Liver (tissue), 9 donors: Measurements from ENCODE around the gene TFDP2. TPM values are rescaled to one million over a fixed set of nuclear protein-coding genes. Genes with fewer than 3 reads are reported as not detected.

Experiments used
- DNase-seq: peaks from one replicate; pipeline ENCODE4 v3.0.0-alpha.2; 2017; ENCODE audit warnings: low spot score
- H3K27ac ChIP-seq, 2 donors: one replicate each; pipeline ENCODE4 v1.7.0; 2013; ENCODE audit warnings: inconsistent platforms in 2 of 2, low read length in 2 of 2, control low read depth in 1 of 2, low read depth in 1 of 2, mild to moderate bottlenecking in 1 of 2
- H3K27me3 ChIP-seq, 4 donors: one replicate each; pipeline versions ENCODE4 v1.6.1 to v1.7.0; 2013; ENCODE audit warnings: low read length in 3 of 4, inconsistent platforms in 1 of 4, mild to moderate bottlenecking in 1 of 4, moderate library complexity in 1 of 4; ENCODE audit not compliant: control insufficient read depth in 4 of 4, insufficient read depth in 4 of 4
- H3K36me3 ChIP-seq, 4 donors: one replicate each; pipeline versions ENCODE4 v1.6.1 to v1.7.0; 2013; ENCODE audit warnings: low read length in 3 of 4, mild to moderate bottlenecking in 3 of 4, low read depth in 1 of 4, moderate library complexity in 1 of 4; ENCODE audit not compliant: control insufficient read depth in 4 of 4, insufficient read depth in 3 of 4
- H3K4me1 ChIP-seq, 4 donors: one replicate each; pipeline versions ENCODE4 v1.6.1 to v1.7.0; 2013; ENCODE audit warnings: low read length in 3 of 4, mild to moderate bottlenecking in 3 of 4, moderate library complexity in 1 of 4; ENCODE audit not compliant: control insufficient read depth in 4 of 4, insufficient read depth in 4 of 4
- H3K4me3 ChIP-seq, 3 donors: one replicate each; pipeline versions ENCODE4 v1.6.1 to v1.7.0; 2013; ENCODE audit warnings: low read length in 3 of 3, control low read depth in 1 of 3, low read depth in 1 of 3, mild to moderate bottlenecking in 1 of 3
- H3K9ac ChIP-seq, 2 donors: one replicate each; pipeline ENCODE4 v1.7.0; 2013; ENCODE audit warnings: low read length in 2 of 2, mild to moderate bottlenecking in 2 of 2, moderate library complexity in 2 of 2, control low read depth in 1 of 2, low read depth in 1 of 2
- H3K9me3 ChIP-seq, 4 donors: one replicate each; pipeline versions ENCODE4 v1.6.1 to v1.7.0; 2013; ENCODE audit warnings: low read length in 3 of 4; ENCODE audit not compliant: control insufficient read depth in 4 of 4
- CTCF ChIP-seq: fragments of 150-350 bp; IDR thresholded peaks from 2 replicates; pipeline ENCODE4 v1.5.1; 2017; ENCODE audit warnings: improper control_type of control experiment, low read depth, low read length; ENCODE audit not compliant: missing input control
- EGR1 ChIP-seq, 2 donors: IDR thresholded peaks; 2 replicates each; pipeline ENCODE4 v1.6.1; 2016 to 2018; ENCODE audit warnings: antibody characterized with exemption in 2 of 2, low read depth in 2 of 2
- FOXA1 ChIP-seq: IDR thresholded peaks from 2 replicates; pipeline ENCODE4 v1.6.1; 2016; ENCODE audit warnings: antibody characterized with exemption
- FOXA2 ChIP-seq: IDR thresholded peaks from 2 replicates; pipeline ENCODE4 v1.6.1; 2016; ENCODE audit warnings: antibody characterized with exemption
- GABPA ChIP-seq, 2 donors: IDR thresholded peaks in 1 of 2; conservative IDR thresholded peaks in 1 of 2; 2 replicates each; pipeline ENCODE4 v1.6.1; 2016; ENCODE audit warnings: antibody characterized with exemption in 2 of 2, mild to moderate bottlenecking in 1 of 2, moderate library complexity in 1 of 2
- HNF4A ChIP-seq, 2 donors: conservative IDR thresholded peaks; 2 replicates each; pipeline ENCODE4 v1.6.1; 2016; ENCODE audit warnings: antibody characterized with exemption in 2 of 2, mild to moderate bottlenecking in 2 of 2
- HNF4G ChIP-seq: IDR thresholded peaks from 2 replicates; pipeline ENCODE4 v1.6.1; 2016; ENCODE audit warnings: antibody characterized with exemption
- JUND ChIP-seq, 2 donors: IDR thresholded peaks; 2 replicates each; pipeline ENCODE4 v1.6.1; 2016; ENCODE audit warnings: antibody characterized with exemption in 2 of 2
- MAX ChIP-seq: IDR thresholded peaks from 2 replicates; pipeline ENCODE4 v1.6.1; 2016; ENCODE audit warnings: antibody characterized with exemption
- NR2F2 ChIP-seq: IDR thresholded peaks from 2 replicates; pipeline ENCODE4 v1.6.1; 2016; ENCODE audit warnings: antibody characterized with exemption
- RAD21 ChIP-seq, 2 donors: IDR thresholded peaks; 2 replicates each; pipeline ENCODE4 v1.6.1; 2016; ENCODE audit warnings: antibody characterized with exemption in 2 of 2, mild to moderate bottlenecking in 2 of 2
- RXRA ChIP-seq, 2 donors: IDR thresholded peaks; 2 replicates each; pipeline ENCODE4 v1.6.1; 2017 to 2018; ENCODE audit warnings: antibody characterized with exemption in 2 of 2, mild to moderate bottlenecking in 1 of 2
- SP1 ChIP-seq: IDR thresholded peaks from 2 replicates; pipeline ENCODE4 v1.6.1; 2018; ENCODE audit warnings: antibody characterized with exemption, mild to moderate bottlenecking
- TAF1 ChIP-seq: conservative IDR thresholded peaks from 2 replicates; pipeline ENCODE4 v1.6.1; 2016; ENCODE audit warnings: antibody characterized with exemption, mild to moderate bottlenecking
- YY1 ChIP-seq: IDR thresholded peaks from 2 replicates; pipeline ENCODE4 v1.6.1; 2016; ENCODE audit warnings: antibody characterized with exemption, mild to moderate bottlenecking
- ZBTB33 ChIP-seq: IDR thresholded peaks from 2 replicates; pipeline ENCODE4 v1.6.1; 2016; ENCODE audit warnings: antibody characterized with exemption
- WGBS: extraction: QIAGEN DNeasy Blood & Tissue Kit; methylation state at CpG from one replicate; pipeline ENCODE4 v1.1.7; 2013; 5-methylcytosine and 5-hydroxymethylcytosine counted together
- polyA plus RNA-seq, 2 donors: library from polyadenylated mRNA; stranded (reverse) in 1 of 2; unstranded in 1 of 2; fragments of 200-250 nt in 1 of 2; fragments of >200 nt in 1 of 2; fragmentation: Nextera tagmentation in 1 of 2; extraction: Ambion mirVana in 1 of 2; gene quantifications; one replicate each; pipeline versions ENCODE4 v1.2.1 to v1.2.3, GENCODE V29; 2013 to 2015
- total RNA-seq, 2 donors: library from RNA; depleted of rRNA; stranded (reverse); fragments of >200 nt; gene quantifications; one replicate each; pipeline ENCODE4 v1.2.3, GENCODE V29; 2014
- TF ChIP-seq, protein P1 (sequence below): IDR thresholded peaks from 2 replicates; pipeline ENCODE4 v1.6.1; 2016; ENCODE audit warnings: antibody characterized with exemption
- TF ChIP-seq, protein P2 (sequence below): IDR thresholded peaks from 2 replicates; pipeline ENCODE4 v1.6.1; 2016; ENCODE audit warnings: antibody characterized with exemption, mild to moderate bottlenecking
- donor health status: healthy.
- donor health status: healthy.
- donor health status: healthy.
- donor health status: healthy.
- donor health status: healthy.

Gene TFDP2
- total and polyA plus RNA-seq, 4 donors = 8.0 to 52.0 (median 29.7) TPM

DNA sequence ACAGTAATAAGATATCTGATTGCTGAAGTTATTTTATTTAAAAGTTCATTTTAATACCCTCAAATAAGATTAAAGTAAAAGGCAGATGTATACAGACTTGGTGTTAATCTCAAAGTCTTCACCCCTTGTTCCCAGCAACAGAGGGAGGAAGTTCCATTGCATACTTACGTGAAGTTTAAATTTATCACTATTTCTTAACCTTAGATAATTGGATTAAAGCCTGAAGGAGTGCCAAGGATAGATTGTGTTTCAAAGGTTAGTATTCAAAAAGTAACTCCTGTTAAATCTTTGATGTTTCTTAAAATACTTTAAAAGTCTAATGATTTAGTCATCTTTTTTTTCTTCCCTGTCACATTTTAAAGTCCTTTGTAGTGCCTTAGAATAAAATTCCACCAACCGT lies 233.6 kb downstream of the TFDP2 start:
- H3K4me3 ChIP-seq = no peak overlapping the region
- DNase-seq = no peak
- H3K9ac ChIP-seq = no peak overlapping the region
- no peaks in the 10 kb centered on the region for H3K9me3 ChIP-seq
- H3K27me3 ChIP-seq = no peaks in the 10 kb centered on the region
- H3K4me1 ChIP-seq = no peaks in the 10 kb centered on the region
- 91% methylated on average over 2 of the region's 2 CpGs for WGBS
- no peak for TF ChIP-seq HNF4G
- no peak for TF ChIP-seq YY1
- TF ChIP-seq EGR1 (IDR thresholded peaks at IDR 0.05; ENCODE audit: low read depth in 2 of 2) = no peak
- no peak for TF ChIP-seq FOXA2
- TF ChIP-seq RXRA (IDR thresholded peaks at IDR 0.05) = no peak
- TF ChIP-seq NR2F2 = no peak
- TF ChIP-seq SP1 = no peak
- no peak for TF ChIP-seq MAX
- TF ChIP-seq, protein P1, sequence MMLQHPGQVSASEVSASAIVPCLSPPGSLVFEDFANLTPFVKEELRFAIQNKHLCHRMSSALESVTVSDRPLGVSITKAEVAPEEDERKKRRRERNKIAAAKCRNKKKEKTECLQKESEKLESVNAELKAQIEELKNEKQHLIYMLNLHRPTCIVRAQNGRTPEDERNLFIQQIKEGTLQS = no peak
- no peak for TF ChIP-seq FOXA1
- no peak for TF ChIP-seq GABPA (IDR thresholded peaks at IDR 0.05 in 1 of 2, conservative IDR thresholded peaks at IDR 0.05 in 1 of 2)
- TF ChIP-seq HNF4A (conservative IDR thresholded peaks at IDR 0.05) = no peak
- TF ChIP-seq, protein P2, sequence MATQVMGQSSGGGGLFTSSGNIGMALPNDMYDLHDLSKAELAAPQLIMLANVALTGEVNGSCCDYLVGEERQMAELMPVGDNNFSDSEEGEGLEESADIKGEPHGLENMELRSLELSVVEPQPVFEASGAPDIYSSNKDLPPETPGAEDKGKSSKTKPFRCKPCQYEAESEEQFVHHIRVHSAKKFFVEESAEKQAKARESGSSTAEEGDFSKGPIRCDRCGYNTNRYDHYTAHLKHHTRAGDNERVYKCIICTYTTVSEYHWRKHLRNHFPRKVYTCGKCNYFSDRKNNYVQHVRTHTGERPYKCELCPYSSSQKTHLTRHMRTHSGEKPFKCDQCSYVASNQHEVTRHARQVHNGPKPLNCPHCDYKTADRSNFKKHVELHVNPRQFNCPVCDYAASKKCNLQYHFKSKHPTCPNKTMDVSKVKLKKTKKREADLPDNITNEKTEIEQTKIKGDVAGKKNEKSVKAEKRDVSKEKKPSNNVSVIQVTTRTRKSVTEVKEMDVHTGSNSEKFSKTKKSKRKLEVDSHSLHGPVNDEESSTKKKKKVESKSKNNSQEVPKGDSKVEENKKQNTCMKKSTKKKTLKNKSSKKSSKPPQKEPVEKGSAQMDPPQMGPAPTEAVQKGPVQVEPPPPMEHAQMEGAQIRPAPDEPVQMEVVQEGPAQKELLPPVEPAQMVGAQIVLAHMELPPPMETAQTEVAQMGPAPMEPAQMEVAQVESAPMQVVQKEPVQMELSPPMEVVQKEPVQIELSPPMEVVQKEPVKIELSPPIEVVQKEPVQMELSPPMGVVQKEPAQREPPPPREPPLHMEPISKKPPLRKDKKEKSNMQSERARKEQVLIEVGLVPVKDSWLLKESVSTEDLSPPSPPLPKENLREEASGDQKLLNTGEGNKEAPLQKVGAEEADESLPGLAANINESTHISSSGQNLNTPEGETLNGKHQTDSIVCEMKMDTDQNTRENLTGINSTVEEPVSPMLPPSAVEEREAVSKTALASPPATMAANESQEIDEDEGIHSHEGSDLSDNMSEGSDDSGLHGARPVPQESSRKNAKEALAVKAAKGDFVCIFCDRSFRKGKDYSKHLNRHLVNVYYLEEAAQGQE = no peak
- no peak for TF ChIP-seq TAF1
- peaks cover 0 to 2% (median 0%) of the 10 kb centered on the region in 4 donors for H3K36me3 ChIP-seq
- H3K27ac ChIP-seq = no peak overlapping the region

DNA sequence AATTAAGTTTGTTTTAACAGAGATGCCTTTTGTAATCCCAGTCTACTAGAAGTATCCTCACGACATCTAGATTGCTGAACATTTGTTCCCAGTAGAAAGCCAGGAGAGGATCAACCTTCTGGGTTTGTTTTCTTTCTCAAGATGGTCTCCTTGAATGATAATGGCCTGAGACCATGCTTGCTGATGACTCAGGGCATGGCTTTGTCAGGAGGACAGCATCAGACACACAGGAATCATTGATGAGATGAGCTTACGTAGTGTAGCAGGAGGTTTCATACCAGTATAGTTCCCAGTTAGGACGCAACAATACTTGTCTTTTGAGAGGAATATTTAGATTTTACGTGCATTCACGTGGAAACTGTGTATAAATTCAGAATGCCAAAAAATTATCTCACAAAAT lies 234.3 kb downstream of the TFDP2 start:
- H3K4me1 ChIP-seq = no peaks in the 10 kb centered on the region
- peaks cover 0 to 2% (median 0%) of the 10 kb centered on the region in 4 donors for H3K36me3 ChIP-seq
- no peak overlapping the region for H3K27ac ChIP-seq
- no peak overlapping the region for H3K9ac ChIP-seq
- no peak overlapping the region for H3K4me3 ChIP-seq
- H3K27me3 ChIP-seq = no peaks in the 10 kb centered on the region
- DNase-seq = no peak
- no peaks in the 10 kb centered on the region for H3K9me3 ChIP-seq
- TF ChIP-seq FOXA2 (no peak), TAF1 (no peak), SP1 (no peak), EGR1 (IDR thresholded peaks at IDR 0.05; ENCODE audit: low read depth in 2 of 2) (no peak), ZBTB33 (no peak), NR2F2 (no peak), HNF4A (conservative IDR thresholded peaks at IDR 0.05) (no peak), CTCF (no peak), RAD21 (IDR thresholded peaks at IDR 0.05) (no peak), RXRA (IDR thresholded peaks at IDR 0.05) (no peak), HNF4G (no peak), FOXA1 (no peak), YY1 (no peak), JUND (IDR thresholded peaks at IDR 0.05) (no peak)
- TF ChIP-seq, protein P2 = no peak
- TF ChIP-seq, protein P1 = no peak
- WGBS = 95% methylated on average over 5 of the region's 5 CpGs
